SU-DHL-6 (cell line): ENCODE results near the gene FRMPD4.

ENCODE experiments used
- H2AFZ ChIP-seq: fragments of 200-600 bp; sonication (generic); 2 replicates; pipeline ENCODE4 v1.6.1; 2014; ENCODE audit warnings: low read depth, mild to moderate bottlenecking, moderate library complexity, mixed read lengths, antibody characterized with exemption, low read length; ENCODE audit not compliant: severe bottlenecking
- H3F3A ChIP-seq: fragments of 200-600 bp; shearing (Covaris generic); 2 replicates; pipeline ENCODE4 v1.6.0; 2016; ENCODE audit warnings: antibody characterized with exemption, mild to moderate bottlenecking; ENCODE audit not compliant: insufficient read depth
- H3K27ac ChIP-seq: fragments of 200-600 bp; sonication (generic); 2 replicates; pipeline ENCODE4 v1.5.1; 2016; ENCODE audit warnings: low read depth, mild to moderate bottlenecking, low read length, moderate library complexity, mixed read lengths
- H3K27me3 ChIP-seq: fragments of 200-600 bp; sonication (generic), shearing (Covaris generic); 2 replicates; pipeline ENCODE4 v1.6.0; 2014; ENCODE audit warnings: mild to moderate bottlenecking, low read length
- H3K36me3 ChIP-seq: fragments of 200-600 bp; sonication (generic); 2 replicates; pipeline ENCODE4 v1.6.1; 2014; ENCODE audit warnings: mild to moderate bottlenecking, low read length, mixed read lengths
- H3K4me2 ChIP-seq: fragments of 300-600, 200-600 bp; shearing (Covaris generic), sonication (generic); 2 replicates; pipeline ENCODE4 v1.6.0; 2014; ENCODE audit warnings: low read length, low read depth, mild to moderate bottlenecking; ENCODE audit not compliant: poor library complexity, severe bottlenecking
- H3K4me3 ChIP-seq: fragments of 200-600 bp; sonication (generic); 2 replicates; pipeline ENCODE4 v1.5.1; 2014; ENCODE audit warnings: antibody characterized with exemption, low read length, mild to moderate bottlenecking, mixed read lengths; ENCODE audit not compliant: insufficient read depth, poor library complexity, severe bottlenecking
- H3K79me2 ChIP-seq: fragments of 200-600 bp; sonication (generic); 2 replicates; pipeline ENCODE4 v1.6.1; 2014; ENCODE audit warnings: mild to moderate bottlenecking, low read length, moderate library complexity; ENCODE audit not compliant: insufficient read depth
- H3K9ac ChIP-seq: fragments of 200-600 bp; sonication (generic); 2 replicates; pipeline ENCODE4 v1.7.0; 2014; ENCODE audit warnings: mild to moderate bottlenecking, low read length
- H3K9me2 ChIP-seq: fragments of 200-600 bp; sonication (generic); replicated peaks from 2 replicates; pipeline ENCODE4 v1.6.1; 2014; ENCODE audit warnings: low read length; ENCODE audit not compliant: insufficient read depth
- H3K9me3 ChIP-seq: fragments of 200-600 bp; sonication (generic); 2 replicates; pipeline ENCODE4 v1.6.1; 2014; ENCODE audit warnings: low read length, mixed read lengths; ENCODE audit not compliant: insufficient read depth
- H4K20me1 ChIP-seq: fragments of 200-600 bp; sonication (generic); 2 replicates; pipeline ENCODE4 v1.6.1; 2014; ENCODE audit warnings: low read depth, mild to moderate bottlenecking, antibody characterized with exemption, low read length, moderate library complexity, mixed read lengths
- EZH2phosphoT487 ChIP-seq: fragments of 200-600 bp; sonication (generic), shearing (Covaris generic); conservative IDR thresholded peaks from 2 replicates; pipeline ENCODE4 v1.6.1; 2018; ENCODE audit warnings: mild to moderate bottlenecking, antibody characterized with exemption, low read length, moderate library complexity, mixed read lengths
- TF ChIP-seq, protein P1 (sequence below): fragments of 200-600 bp; sonication (generic); IDR thresholded peaks from one replicate; pipeline ENCODE4 v1.5.1; 2017; ENCODE audit warnings: antibody characterized with exemption, mild to moderate bottlenecking, low read length, moderate library complexity; ENCODE audit not compliant: insufficient read depth, poor library complexity, severe bottlenecking

FRMPD4 gene

DNA sequence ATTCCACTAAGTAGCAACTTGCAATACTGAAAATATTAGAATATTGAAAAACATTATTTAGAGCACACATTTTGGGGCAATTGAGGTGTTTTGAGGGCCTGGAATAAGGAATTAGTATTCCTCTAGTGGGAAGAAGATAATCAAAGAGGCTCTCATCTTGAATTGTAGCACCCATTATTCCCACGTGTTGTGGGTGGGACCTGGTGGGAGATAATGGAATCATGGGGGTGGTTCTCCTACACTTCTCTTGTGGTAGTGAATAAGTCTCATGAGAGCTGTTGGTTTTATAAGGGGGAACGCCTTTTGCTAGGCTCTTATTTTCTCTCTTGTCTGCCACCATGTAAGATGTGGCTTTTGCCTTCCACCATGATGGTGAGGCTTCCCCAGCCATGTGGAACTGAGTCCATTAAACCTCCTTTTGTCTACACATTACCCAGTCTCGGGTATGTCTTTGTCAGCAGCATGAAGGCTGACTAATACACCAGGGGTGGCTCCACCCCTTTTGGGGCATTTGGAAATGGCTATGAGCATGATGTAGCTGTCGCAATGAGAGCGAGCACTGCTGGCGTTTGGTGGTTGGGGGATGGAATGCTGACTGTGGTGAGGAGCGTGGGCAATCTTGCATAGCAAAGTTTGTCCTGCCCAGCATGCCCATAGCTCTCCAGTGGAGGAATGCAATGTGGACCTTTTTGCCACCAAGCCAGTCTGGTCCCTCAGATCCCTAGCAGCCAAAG, 308.2 kb downstream of the FRMPD4 start:
- H3F3A ChIP-seq = no peaks in the 10 kb centered on the region
- H3K9me2 ChIP-seq = no peaks in the 10 kb centered on the region
- no peak overlapping the region for H2AFZ ChIP-seq
- no peak overlapping the region for H3K27ac ChIP-seq
- H4K20me1 ChIP-seq = no peaks in the 10 kb centered on the region
- H3K4me3 ChIP-seq = no peak overlapping the region
- H3K79me2 ChIP-seq = no peaks in the 10 kb centered on the region
- no peaks in the 10 kb centered on the region for H3K36me3 ChIP-seq
- H3K4me2 ChIP-seq = no peak overlapping the region
- H3K9me3 ChIP-seq = no peaks in the 10 kb centered on the region
- H3K9ac ChIP-seq = no peak overlapping the region
- TF ChIP-seq EZH2phosphoT487 = no peak
- TF ChIP-seq, protein P1, sequence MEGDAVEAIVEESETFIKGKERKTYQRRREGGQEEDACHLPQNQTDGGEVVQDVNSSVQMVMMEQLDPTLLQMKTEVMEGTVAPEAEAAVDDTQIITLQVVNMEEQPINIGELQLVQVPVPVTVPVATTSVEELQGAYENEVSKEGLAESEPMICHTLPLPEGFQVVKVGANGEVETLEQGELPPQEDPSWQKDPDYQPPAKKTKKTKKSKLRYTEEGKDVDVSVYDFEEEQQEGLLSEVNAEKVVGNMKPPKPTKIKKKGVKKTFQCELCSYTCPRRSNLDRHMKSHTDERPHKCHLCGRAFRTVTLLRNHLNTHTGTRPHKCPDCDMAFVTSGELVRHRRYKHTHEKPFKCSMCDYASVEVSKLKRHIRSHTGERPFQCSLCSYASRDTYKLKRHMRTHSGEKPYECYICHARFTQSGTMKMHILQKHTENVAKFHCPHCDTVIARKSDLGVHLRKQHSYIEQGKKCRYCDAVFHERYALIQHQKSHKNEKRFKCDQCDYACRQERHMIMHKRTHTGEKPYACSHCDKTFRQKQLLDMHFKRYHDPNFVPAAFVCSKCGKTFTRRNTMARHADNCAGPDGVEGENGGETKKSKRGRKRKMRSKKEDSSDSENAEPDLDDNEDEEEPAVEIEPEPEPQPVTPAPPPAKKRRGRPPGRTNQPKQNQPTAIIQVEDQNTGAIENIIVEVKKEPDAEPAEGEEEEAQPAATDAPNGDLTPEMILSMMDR = no peak
- H3K27me3 ChIP-seq = no peaks in the 10 kb centered on the region

DNA sequence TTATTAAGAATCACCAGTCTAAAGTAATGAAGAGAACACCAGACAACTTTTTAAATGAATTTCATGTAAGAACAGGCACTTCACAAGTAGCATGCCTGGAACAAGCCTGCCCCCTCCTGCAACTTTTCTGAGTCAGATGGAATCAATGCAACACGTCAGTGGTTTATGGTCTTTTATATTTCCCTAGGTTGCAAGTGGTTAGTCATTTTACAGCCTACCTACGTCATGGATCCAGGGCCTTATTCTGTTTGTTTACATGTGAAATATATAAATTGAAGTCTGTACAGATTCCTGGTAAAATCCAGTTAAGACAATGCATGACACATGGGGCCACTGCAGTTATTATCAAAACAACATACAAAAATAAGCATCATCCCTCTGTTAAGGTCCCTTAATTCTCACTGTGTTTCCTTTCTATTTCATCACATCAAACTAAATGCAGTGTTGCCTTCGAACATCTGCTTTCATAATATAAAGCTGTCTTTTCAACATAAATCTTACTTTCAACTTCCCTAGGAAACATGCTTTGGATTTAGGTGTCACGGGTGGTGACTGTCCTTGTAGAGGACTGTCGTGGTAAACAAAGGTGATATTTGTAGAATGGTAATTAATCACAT, 309.3 kb downstream of the FRMPD4 start:
- Histone ChIP-seq H3K79me2 (no peaks in the 10 kb centered on the region), H3K36me3 (no peaks in the 10 kb centered on the region), H3K9me2 (no peaks in the 10 kb centered on the region), H3K27ac (no peak overlapping the region), H3K4me2 (no peak overlapping the region), H4K20me1 (no peaks in the 10 kb centered on the region), H2AFZ (no peak overlapping the region), H3K9ac (no peak overlapping the region), H3F3A (no peaks in the 10 kb centered on the region), H3K9me3 (no peaks in the 10 kb centered on the region), H3K27me3 (no peaks in the 10 kb centered on the region), H3K4me3 (no peak overlapping the region)
- no peak for TF ChIP-seq EZH2phosphoT487
- TF ChIP-seq, protein P1 = no peak

DNA sequence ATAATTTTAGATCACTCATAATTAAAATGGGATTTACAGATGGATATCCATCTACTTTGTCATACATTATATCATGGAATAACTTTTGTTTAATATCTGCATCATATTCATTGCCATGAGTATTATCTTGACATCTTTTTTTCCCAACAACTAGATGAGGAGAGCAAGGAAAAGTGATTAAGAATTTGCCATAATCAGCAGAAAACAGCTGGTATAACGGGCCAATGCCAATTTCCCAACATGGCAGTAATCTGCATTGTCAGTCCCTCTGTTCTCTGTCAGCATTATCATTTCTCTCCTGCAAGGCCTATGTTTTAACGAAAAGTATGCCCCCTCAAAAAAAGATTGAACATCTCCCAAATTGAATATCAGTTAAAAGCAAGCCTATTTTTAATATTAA, 314.0 kb downstream of the FRMPD4 start:
- Histone ChIP-seq H3K4me2 (no peak overlapping the region), H3K36me3 (no peaks in the 10 kb centered on the region), H3K9ac (no peak overlapping the region), H3K27me3 (no peaks in the 10 kb centered on the region), H3K79me2 (no peaks in the 10 kb centered on the region), H3K9me3 (no peaks in the 10 kb centered on the region), H3K27ac (no peak overlapping the region), H3F3A (no peaks in the 10 kb centered on the region), H4K20me1 (no peaks in the 10 kb centered on the region), H3K4me3 (no peak overlapping the region), H2AFZ (no peak overlapping the region), H3K9me2 (no peaks in the 10 kb centered on the region)
- TF ChIP-seq, protein P1 = no peak
- no peak for TF ChIP-seq EZH2phosphoT487
